Measurements from ENCODE around the gene ZNF793.

- TF ChIP-seq, protein P1, sequence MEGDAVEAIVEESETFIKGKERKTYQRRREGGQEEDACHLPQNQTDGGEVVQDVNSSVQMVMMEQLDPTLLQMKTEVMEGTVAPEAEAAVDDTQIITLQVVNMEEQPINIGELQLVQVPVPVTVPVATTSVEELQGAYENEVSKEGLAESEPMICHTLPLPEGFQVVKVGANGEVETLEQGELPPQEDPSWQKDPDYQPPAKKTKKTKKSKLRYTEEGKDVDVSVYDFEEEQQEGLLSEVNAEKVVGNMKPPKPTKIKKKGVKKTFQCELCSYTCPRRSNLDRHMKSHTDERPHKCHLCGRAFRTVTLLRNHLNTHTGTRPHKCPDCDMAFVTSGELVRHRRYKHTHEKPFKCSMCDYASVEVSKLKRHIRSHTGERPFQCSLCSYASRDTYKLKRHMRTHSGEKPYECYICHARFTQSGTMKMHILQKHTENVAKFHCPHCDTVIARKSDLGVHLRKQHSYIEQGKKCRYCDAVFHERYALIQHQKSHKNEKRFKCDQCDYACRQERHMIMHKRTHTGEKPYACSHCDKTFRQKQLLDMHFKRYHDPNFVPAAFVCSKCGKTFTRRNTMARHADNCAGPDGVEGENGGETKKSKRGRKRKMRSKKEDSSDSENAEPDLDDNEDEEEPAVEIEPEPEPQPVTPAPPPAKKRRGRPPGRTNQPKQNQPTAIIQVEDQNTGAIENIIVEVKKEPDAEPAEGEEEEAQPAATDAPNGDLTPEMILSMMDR (conservative IDR thresholded peaks at IDR 0.05; ENCODE audit: low read length): no peak
- no peak for TF ChIP-seq EZH2phosphoT487 (IDR thresholded peaks at IDR 0.05; ENCODE audit: borderline replicate concordance, low read depth, low read length)
Measured at GRCh38 chr19:37466277-37466797, 40.4 kb upstream of the ZNF793 start.

Measured in OCI-LY7 (cell line).